GM21825 (cell line): ENCODE data around the gene PPIL4.
"Not testable (repeated sequence)": the region's sequence is repeated elsewhere in the genome, so short reads cannot be mapped to it uniquely, and the experiment has no call there.

Experiments used
- ATAC-seq: cut with Tn5 transposase; IDR thresholded peaks from one replicate; pipeline ENCODE4 v1.9.1; 2021; ENCODE audit warnings: mild to moderate bottlenecking, moderate library complexity; ENCODE audit not compliant: unreplicated experiment

PPIL4 gene

GRCh38 chr6:149541139-149541538 lies 4.7 kb downstream of the PPIL4 start:
- no peak for ATAC-seq

- ATAC-seq: no peak
Measured at GRCh38 chr6:149534742-149535141, 11.1 kb downstream of the PPIL4 start.

GRCh38 chr6:149529650-149530049 lies 16.2 kb downstream of the PPIL4 start:
- ATAC-seq: no peak

- ATAC-seq: no peak
Measured at GRCh38 chr6:149515494-149515893, 30.3 kb downstream of the PPIL4 start.

GRCh38 chr6:149513915-149514314 lies 31.9 kb downstream of the PPIL4 start:
- no peak for ATAC-seq

GRCh38 chr6:149510793-149511512 lies 34.9 kb downstream of the PPIL4 start:
- ATAC-seq: no peak

- no peak for ATAC-seq
Measured at GRCh38 chr6:149508485-149508884, 37.4 kb downstream of the PPIL4 start.

GRCh38 chr6:149503872-149504271 lies 42.0 kb downstream of the PPIL4 start:
- ATAC-seq: no peak

GRCh38 chr6:149503276-149503675 lies 42.6 kb downstream of the PPIL4 start:
- no peak for ATAC-seq

- no peak for ATAC-seq
Measured at GRCh38 chr6:149501768-149502167, 44.1 kb downstream of the PPIL4 start.

- ATAC-seq: no peak
Measured at GRCh38 chr6:149501201-149501600, 44.6 kb downstream of the PPIL4 start.

- ATAC-seq: no peak
Measured at GRCh38 chr6:149500096-149500495, 45.7 kb downstream of the PPIL4 start.

- no peak for ATAC-seq
Measured at GRCh38 chr6:149499066-149499465, 46.8 kb downstream of the PPIL4 start.

- no peak for ATAC-seq
Measured at GRCh38 chr6:149497365-149497764, 48.5 kb downstream of the PPIL4 start.

- ATAC-seq: not testable (repeated sequence)
Measured at GRCh38 chr6:149496597-149496996, 49.2 kb downstream of the PPIL4 start.

GRCh38 chr6:149495349-149496016 lies 50.4 kb downstream of the PPIL4 start:
- not testable (repeated sequence) for ATAC-seq

- ATAC-seq: peak; percentile 60
Measured at GRCh38 chr6:149494810-149495209, 51.0 kb downstream of the PPIL4 start.

- no peak for ATAC-seq
Measured at GRCh38 chr6:149493761-149494320, 52.0 kb downstream of the PPIL4 start.

- ATAC-seq: no peak
Measured at GRCh38 chr6:149492798-149493343, 53.0 kb downstream of the PPIL4 start.

- ATAC-seq: peak; percentile 27
Measured at GRCh38 chr6:149489967-149490366, 55.9 kb downstream of the PPIL4 start.

GRCh38 chr6:149488815-149489214 lies 57.0 kb downstream of the PPIL4 start:
- ATAC-seq: peak; percentile 22

- ATAC-seq: no peak
Measured at GRCh38 chr6:149487316-149487715, 58.5 kb downstream of the PPIL4 start.
